SKM-1 treated with dmso at 0.1 percent for 144 hours (cell line): Measurements from ENCODE around the gene PTPN21.
A peak's percentile ranks its signal among the peaks of the same experiment; 100 is the strongest.

Source experiments
- DNase-seq: peaks from one replicate; lab custom pipeline; 2025; ENCODE audit not compliant: unreplicated experiment; lab: John Stamatoyannopoulos, UW

Gene PTPN21

DNA sequence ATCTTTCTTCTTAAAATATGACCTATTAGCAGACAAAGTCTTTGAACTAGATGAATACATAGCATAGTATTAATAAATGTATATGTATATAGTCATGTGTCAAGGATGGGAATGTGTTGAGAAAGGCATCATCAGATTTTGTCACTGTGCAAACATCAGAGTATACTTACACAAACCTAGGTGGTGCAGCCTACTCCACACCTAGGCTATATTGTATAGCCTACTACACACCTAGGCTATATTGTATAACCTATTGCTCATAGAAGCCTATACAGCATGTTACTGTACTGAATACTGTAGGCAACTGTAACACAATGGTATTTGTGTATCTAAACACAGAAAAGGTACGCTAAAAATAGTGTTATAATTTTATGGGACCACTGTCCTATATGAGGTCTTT is 47.6 kb downstream of the PTPN21 start:
- DNase-seq, result no peak

DNA sequence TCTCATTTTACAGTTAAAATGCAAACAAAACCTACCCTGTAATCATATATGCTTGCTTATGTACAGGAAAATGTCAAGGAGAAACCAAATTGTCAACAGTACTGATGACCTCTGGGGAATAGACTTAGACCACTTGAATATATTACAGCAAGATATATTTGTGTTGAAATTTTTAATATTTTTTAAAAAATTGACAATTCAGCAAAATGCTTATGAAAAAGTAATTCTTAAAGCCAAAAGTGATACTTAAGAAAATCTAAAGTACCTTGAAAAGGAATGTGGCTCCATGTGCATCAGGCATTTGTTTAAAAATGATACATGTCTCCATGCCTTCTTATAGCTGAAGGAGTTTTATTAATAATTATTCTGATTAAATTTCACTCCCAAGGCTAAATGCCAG is 49.2 kb downstream of the PTPN21 start:
- no peak for DNase-seq

- no peak for DNase-seq
Observed at GRCh38 chr14:88504602-88505001, 50.2 kb downstream of the PTPN21 start.

- DNase-seq, result no peak
Observed at GRCh38 chr14:88503754-88504406, 50.9 kb downstream of the PTPN21 start.

DNA sequence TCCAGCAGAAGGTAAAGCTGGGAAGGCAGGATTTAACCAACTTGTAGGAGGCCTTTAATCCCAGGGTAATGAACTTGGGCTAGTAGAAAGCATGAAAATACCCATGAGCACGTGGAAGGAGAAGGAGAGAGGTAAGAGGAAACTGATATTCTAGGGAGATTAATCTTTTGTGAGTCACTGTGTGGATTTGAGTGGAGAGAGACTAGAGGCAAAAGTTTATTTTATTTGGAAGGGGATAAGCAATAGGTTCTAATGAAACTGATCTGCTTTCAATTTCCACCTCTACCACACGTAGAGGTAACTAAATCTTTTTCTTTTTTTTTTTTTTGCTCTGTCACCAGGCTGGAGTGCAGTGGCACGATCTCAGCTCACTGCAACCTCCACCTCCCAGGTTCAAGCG is 52.1 kb downstream of the PTPN21 start:
- no peak for DNase-seq

- DNase-seq, result no peak
Observed at GRCh38 chr14:88500611-88501010, 54.2 kb downstream of the PTPN21 start.

GRCh38 chr14:88499225-88499624 is 55.6 kb downstream of the PTPN21 start:
- no peak for DNase-seq

DNA sequence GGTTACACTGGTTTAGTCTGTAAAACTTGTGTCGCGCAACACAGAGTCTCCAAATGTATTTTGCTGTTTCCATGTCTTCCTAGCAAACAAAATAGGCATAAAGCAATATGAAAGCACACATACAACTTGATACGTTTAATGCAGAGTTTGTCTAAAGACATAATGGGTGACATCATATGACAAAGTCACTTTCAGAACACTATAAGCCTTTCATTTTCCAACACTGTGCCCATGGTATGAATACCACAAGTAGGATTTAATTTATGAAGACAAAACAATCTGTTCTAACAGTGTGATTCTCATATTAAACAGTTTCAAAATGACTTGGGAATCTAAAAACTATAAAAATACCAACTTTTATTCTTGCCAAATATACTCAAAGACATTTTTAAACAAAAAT is 58.4 kb downstream of the PTPN21 start:
- DNase-seq, result no peak

DNA sequence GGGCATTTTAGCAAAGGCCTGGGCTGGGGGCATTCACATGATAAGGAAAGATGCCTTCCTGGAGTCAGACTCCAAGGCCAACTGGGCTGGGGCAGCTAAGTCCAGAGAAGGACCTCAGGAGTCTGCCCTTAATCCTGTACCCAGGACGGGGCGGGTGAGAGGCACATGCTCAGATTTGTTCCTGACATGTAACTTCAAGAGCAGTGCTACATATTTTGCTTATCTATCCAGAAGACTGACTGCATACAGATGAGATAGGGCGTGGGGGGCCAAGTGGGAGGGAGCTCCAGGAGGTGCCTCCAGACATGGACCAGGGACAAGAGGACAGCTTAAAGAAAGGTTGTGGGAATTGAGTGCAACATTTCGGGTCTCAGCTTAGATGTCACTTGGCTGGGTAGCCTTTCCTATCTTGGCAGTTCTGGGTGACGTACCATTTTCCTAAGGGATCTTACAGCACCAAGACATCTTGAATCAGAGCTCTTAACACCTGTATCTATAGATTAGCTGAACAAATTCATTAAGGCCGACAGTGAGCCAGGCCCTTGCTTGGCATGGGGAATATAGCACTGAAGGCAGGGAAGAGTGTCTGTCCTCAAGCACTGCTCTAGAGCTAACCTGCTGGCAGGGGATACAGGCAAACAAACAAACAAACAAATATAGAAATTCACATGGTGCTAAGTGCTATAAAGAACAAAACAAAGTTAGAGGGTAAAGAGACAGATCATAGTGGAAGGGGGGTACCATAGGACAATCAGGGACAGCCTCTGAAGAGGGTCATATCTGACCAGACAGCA is 61.2 kb downstream of the PTPN21 start:
- DNase-seq, result no peak

- peak; percentile 76 for DNase-seq
Observed at GRCh38 chr14:88492272-88493089, 62.3 kb downstream of the PTPN21 start.

DNA sequence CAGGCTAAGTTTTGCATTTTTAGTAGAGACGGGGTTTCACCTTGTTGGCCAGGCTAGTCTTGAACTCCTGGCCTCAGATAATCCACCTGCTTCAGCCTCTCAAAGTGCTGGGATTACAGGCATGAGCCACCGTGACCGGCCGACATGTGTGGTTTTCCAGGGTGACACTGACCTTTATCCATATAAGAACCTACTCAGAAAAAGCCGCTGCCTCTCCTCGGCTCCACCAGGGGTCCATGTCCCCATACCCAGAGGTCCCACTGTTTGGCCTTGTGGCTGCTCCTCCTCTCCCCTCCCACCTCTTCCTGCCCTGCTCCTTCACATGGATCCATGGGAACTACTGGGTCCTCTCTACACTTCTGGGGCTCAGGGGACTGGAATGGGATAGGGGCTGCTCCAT is 64.6 kb downstream of the PTPN21 start:
- no peak for DNase-seq

GRCh38 chr14:88488897-88489296 is 65.9 kb downstream of the PTPN21 start:
- DNase-seq, result no peak

DNA sequence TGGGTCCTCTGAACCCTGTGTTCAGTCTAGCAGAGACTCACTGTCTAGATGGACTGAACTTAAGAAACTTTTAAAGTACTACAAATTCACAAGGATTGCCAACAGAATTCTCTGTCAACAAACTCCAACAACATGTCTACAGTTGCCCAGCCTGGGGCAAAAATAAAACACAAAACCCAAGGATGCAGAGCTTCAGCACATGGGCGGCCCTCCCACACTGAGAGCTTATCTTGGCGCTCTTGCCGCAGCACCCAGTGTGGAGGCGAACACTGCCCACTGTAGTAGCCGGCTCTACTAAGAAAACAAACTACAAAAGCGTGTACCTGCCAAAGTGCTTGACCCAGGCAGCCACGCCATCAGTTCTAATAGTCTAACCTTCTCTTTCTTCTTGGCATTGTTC is 66.7 kb downstream of the PTPN21 start:
- no peak for DNase-seq

GRCh38 chr14:88482524-88482923 is 72.3 kb downstream of the PTPN21 start:
- DNase-seq, result no peak

GRCh38 chr14:88481794-88482193 is 73.0 kb downstream of the PTPN21 start:
- DNase-seq, result no peak

- DNase-seq, result no peak
Observed at GRCh38 chr14:88481059-88481458, 73.7 kb downstream of the PTPN21 start.

DNA sequence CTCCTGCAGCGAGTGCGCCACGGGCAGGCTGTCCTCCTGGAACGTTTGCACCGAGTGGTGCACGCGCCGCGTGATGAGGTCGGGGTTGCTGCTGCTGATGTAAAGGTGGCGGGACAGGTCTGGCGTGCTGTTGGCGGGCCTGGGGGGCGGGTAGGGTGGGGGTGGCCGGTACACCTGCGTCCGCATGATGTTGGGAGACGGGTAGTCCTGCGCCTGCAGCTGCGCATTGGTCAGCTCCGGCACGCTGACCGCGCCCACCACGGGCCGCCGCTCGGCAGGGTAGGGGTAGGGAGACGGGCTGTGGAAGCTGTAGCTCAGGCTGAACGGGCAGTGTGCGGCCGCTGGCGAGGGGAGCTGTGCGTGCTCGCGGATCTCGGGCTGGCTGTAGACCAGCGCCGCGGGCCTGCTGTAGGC is 75.2 kb downstream of the PTPN21 start:
- no peak for DNase-seq

GRCh38 chr14:88478931-88479330 is 75.9 kb downstream of the PTPN21 start:
- DNase-seq, result no peak

DNA sequence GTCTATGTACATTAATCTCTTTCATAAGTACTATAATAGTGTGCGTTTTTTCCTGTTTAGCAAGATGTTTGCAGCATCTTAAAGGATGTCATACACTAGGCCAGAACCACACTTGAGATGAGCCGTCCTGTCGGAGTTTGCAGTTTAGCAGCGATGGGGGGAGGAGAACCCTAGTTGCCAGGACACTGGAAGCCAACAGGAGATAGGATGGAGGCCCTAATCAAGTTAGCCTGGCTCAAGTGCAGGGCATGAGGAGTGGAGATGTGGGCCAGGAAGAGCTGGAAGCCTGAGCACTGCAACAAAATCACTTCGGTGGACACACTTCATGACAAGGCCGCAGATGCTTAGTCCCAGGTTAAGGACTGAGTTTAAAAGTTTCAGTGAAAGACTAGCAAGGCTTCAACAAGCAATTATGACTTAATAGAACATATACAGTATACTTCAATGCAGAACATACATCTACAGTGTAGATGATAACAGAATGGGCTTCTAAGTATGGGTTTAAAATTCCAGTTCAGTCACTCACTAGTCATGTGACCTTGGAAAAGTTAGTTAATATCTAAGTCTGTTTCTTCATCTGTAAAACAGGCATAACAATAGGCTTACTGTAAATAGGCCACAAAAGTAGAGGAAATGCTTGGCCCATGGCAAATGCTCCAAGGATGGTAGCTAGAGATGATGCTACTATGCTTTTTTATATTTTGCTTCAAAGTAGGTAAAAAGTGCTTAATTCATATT is 77.1 kb downstream of the PTPN21 start:
- no peak for DNase-seq

GRCh38 chr14:88476825-88477224 is 78.0 kb downstream of the PTPN21 start:
- DNase-seq, result no peak

GRCh38 chr14:88476214-88476774 is 78.5 kb downstream of the PTPN21 start:
- DNase-seq, result no peak
